DMS114 treated with DMSO at 0.1 percent for 48 hours (cell line): ENCODE data around the gene WDR1.

Experiments
- DNase-seq: peaks from one replicate; lab custom pipeline; 2025; ENCODE audit not compliant: unreplicated experiment; lab: John Stamatoyannopoulos, UW

WDR1 gene

DNA sequence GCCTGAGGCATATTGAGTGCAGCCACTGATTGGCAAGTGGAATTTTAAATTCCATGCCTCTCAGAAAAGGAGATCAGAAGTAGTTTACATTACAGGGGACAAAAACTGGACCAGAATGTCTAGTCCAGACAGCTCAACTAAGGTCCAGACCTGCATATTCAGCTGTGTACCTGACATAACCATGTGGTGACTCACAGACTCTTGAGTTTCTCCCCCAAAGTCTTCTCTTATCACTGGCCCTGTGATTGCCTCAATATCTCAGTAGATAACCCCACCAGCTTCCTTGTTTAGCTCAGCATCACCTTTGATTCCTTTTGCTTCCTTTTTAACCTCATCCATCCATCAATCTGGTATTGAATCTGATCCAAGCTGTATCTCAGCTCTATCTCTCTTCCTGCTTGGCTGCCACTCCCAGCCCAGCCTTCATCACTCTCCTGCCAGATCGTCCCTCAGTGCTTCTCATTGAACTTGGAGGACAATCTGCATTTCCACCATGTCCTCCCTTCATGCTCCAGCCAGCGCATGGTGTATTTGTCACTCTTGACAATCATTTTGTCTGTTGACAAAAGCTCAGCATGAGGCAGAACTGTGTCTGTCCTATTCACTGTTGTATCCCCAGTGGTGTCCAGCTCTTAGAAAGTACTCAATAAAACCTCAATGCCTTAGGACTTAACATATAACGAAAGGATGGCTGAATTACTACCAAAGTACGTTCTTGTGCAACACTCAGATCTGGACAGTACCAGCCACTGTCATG lies 67.5 kb downstream of the WDR1 start:
- no peak for DNase-seq

DNA sequence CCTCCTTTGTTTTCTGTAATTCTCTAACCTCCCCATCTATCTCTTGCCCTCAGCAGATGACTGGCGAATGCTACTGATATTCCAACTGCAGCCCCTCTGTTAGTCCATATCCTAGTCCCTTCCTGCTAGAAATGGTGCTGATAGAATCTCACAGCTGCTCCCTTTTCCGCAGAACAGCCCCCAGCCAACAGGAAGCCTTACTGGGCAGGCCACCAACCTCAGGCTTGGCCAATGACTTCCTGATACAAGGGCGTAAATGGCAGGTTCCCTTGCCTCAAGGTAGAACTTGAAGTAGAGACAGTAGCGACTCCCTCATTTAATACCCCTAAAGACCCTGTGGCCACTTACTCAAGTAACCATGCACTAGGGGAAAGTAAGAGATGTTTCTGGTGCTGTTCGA lies 68.6 kb downstream of the WDR1 start:
- no peak for DNase-seq

DNA sequence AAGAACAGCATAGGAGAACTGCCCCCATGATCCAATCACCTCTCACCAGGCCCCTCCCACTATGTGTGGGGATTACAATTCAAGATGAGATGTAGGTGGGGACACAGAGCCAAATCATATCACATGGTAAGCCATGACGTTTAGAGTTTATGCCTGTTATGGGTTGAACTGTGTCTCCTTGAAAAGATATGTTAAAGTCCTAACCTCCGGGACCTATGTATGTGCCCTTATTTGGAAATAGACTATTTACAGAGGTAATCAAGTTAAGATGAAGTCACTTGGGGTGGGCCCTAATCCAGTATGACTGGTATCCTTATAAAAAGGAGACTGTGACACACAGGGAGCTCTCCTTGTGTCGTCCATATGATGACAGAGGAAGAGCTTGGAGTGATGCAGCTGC lies 70.1 kb downstream of the WDR1 start:
- DNase-seq = no peak

DNA sequence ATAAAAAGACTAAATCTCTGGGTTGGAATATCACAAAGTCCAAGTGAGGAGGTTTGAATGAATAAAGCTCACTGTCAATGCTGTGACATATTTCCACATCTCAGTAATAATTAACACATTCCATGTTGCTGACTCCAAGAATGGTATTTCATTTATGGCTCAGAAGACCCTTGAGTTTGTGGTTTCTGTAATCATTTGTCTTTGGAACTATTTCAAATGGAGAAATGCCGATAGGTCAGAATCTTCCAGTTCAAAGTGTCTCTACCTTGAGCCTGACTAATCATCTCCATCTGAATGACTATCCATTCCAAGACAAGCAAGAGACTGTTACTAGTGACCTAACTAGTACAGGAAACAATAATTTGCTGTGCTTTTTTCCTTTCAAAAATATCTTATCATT lies 71.1 kb downstream of the WDR1 start:
- DNase-seq = no peak

DNA sequence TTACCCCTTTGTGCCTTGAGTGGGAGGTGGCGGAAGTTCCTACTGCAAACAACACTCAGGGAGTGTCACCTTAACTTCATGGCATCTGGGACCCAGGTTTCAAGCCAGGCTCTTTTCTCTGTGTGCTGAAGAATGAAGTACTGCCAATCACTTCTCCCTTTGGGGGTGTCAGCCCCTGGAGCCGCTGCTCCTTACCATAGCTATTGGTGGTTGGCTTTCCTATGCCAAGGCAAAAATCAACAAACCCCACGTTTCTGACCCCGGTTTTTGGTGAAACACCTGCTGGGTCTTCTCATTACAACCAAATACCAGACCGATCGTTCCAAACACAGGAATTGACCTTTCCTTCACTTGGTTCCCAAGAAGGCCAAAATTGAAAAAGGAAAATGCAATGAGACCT lies 75.6 kb downstream of the WDR1 start:
- no peak for DNase-seq

DNA sequence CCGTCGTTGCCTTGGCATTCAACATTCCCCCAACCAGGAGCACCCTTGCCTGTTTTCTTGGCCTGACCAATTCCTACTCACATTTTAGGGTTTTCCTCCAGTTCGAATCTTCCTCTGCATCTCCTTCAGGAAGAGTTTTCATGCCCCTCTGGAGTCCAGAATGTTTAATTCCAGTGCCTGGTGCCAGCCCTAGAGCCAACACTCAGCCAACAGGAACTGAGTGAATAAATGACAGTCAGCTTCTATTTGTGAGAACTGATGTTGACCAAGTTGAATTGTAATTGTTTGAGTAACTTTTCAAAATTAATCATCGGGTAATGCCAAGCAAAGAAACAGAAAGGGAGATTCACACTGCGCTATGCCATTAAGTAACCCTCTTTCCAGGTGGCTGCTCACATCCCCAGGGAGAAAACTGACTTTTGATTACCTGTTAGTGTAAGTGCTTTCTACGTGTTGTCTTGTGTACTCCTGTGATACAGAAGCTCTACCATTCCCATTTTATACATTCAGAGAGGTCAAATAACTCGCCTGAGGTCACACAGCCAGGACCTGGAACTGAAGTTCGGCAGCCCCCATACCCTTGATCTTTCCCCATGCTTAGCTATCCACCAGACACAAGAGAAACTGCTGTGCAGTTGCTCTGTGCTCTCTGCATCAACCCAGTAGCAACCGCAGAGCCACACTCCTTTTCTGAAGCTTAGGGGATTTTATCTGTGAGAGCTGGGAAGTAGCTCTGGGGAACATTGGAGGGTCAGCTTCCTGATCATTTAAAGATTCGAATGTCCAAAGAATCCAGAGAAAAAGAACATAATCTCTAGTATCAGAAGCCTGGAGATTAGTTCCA lies 76.3 kb downstream of the WDR1 start:
- no peak for DNase-seq

DNA sequence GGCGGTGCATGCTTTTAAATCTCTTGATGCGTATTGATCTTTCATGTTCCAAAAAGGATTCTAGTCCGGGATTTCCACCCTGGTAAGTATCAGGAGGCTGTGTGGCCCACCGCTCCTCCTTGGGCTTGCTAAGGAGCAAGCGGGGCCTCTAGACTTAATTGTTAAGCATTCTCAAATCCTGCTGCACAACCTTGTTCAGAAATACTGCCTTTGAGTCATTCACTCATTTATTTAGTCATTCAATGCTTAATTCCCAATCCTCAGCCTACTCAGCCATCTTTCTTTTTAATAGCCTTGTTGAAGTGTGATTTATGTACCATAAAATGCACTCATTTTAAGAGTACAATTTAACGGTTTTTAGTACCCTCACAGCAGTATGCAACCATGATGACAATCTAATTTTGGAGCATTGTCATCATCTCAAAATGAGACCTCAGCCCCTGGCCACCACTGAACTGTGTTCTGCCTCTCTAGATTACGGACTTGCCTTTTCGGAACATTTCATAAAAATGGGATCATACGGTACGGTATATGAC lies 79.7 kb downstream of the WDR1 start:
- no peak for DNase-seq

DNA sequence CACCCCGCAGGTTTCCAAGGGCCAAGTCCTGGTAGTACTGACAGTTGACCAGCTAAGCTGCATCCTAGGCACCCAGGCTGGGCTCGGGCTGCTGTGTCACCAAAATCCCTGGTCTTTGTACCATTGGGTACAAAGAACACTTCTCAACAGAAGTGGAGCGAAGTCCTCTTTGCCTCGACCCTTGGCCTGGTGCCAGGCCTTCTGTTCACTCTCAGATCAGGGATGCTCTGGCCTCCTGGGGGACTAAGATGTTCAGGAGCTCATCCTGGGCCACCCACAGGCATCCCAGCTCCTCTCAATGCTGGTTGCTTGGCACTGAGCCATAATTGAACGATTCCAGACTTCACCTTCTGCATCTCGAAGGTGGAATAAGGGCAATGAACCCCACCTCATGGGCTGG lies 81.5 kb downstream of the WDR1 start:
- no peak for DNase-seq

DNA sequence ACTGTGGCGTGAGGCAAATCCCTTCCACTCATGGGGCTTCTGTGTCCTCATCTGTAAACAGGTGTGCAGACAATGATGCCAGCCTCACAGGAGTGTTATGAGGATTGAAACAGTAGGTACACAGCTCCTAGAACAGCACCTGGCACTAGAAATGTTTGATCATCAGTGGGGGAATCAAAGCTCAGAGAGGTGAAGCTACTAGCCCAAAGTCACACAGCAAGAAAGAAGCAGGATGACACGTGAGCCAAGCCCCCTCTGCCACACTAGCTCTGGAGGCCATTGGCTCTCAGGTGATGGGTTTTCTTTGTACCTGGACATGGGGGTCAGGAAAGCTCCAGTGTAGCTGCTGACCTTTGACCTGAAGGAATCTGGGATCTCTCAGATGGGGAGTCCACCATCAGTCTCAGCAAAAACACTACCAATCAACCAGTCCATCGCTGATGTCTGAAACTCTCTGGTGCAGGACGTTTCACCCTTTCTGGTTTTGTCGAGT lies 81.9 kb downstream of the WDR1 start:
- DNase-seq = no peak

DNA sequence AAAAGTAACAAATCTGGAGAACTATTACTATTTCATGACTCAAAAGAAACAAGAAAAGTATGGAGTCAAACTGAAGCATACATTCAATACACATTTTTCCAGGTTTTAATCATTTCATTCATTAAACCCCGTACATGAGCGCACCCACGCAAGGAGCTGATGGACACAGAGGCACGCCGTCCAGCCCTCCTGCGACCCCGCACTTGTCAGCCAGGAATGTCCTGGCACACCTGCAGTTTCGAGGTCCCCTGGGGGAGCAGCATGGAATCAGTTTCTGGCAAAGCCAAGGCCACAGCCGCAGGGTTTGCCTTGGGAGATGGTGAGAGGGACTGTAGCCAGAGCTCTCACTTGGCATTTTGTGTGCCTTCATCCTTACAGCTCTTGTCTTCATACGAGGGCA lies 82.5 kb downstream of the WDR1 start:
- DNase-seq = no peak

DNA sequence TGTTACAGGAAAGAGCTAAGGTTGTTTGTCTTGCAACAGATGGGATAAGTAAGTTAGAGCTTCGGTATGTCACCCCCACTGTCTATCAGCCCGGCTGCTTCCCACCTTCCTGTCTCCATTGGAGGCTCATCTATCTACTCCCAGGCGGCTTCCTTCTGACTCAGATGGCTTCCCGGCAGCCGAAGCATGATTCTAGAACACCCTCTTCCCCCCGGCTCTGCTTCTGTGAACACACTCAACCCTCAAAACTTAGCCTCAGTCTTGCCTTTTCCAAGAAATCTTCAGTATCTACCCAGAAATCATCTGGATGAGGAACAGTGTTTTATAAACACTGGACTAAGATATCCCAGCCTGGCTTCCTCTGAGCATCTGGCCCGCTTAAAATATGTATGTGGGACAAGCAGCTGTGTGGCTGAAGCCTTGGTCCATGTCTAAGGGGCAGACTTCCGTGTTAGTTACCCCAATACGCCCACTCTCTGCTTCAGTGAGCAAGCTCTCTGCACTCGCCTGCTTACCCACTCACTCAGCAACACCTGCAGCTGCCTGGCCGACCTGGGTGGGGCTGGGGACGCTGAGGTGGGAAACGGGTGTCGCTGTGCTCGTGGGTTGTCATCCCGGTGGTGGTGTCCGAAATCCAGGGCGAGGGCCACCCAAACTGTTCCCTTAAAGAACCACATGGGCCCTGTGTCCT lies 83.3 kb downstream of the WDR1 start:
- DNase-seq = no peak

DNA sequence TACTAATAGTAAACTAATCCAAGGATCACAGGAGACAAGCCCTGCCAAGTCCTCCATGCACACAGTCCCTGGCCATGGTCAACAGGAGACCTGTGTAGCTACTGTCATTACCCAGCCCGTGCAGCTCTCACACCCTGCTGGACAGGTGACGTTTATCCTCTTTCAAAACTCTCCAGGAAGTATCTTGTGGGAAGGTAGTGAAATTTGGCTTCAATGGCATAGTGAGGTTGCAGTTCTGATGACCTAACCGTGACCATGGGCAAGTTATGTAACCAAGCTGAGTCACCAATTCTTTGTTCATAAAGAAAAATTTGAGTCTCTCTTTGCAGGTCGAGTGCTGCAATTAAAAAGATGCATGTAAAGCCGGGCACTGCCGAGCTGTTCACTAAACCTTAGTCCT lies 84.0 kb downstream of the WDR1 start:
- no peak for DNase-seq

DNA sequence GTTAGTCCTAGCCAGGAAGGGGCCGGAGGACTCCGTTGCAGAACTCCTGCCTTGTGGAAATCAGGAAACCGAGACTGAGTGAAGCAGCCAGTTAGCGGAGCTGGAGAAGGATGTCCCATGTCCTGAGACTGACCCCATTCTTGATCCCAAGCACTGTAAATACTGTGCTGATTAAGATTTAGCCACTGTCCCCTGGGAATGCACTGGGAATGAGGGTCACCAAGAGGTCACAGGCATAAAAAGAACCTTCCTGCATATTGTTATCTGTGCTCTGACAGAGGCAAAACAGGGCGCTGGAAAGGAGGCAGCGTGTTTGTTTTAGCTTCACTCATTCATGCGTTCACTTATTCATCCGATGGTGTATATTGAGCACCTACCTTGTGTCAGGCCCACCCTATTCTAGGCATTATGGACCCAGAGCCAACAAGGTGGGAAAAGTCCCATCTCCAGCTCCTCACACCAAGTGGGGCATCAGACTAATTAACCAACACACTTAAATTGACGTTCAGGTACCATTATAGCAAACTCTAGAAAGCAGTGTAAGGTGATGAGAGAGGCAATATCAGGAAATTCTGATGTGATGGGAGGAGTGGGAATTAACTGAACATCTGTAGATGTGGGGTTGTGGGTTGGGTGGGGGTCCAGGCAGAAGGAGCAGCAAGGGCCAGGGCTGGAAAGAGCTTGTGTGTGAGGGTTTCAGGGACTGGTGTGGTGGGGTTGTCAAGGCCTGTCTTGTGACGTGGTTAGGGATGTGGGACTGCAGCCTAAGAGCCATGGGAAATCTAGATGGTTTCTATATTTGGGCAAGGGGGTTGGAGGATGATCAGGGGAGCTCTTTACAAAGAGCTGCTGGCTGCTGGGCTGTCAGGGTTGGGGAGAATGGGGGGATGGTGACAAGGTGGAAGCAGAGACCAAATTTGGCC lies 84.7 kb downstream of the WDR1 start:
- no peak for DNase-seq

DNA sequence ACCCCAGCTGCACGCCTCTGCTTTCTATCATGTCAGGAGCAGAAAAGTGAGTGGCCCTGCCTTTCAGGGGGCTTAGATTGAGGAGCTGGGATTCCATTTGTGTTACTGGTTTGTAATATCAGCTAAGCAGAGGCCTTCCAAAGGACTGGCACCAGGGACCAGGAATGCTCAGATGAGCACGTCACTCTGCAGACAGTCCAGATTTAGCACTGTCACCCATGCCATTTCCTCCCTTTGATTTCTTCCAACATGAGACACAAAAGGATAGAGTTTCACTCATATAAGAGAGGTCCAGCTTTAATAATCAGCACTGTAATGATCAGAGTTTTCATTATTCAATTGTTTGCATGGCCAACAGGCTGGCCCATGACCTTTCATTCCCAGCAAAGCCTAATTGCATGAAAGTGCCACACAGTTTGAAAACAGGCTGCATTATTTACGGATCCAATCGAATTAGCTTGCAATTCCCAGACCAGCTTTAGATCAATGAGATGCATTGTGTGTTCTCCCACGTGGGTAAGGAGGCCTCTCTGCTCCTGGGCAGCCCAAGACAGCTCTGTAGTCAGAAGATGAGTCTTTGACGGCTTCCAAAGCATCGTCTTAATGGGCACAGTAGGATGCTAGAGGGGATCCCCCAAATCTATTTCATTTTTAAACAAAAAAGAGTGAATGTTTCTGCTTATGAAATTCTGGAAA lies 85.5 kb downstream of the WDR1 start:
- no peak for DNase-seq

DNA sequence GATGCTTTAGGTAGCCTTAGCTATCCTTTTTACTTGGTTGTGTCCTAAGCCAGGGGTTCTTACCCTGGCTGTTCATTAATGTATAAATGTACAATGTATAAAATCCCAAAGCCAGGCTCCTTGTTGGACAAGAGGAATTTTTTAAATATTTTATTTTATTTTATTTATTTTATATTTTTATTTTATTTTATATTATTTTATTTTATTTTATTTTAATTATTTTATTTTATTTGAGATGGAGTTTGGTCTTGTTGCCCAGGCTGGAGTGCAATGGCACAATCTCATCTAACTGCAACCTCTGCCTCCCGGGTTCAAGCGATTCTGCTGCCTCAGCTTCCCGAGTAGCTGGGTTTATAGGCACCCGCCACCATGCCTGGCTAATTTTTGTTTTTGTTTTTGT lies 87.2 kb downstream of the WDR1 start:
- DNase-seq = no peak

DNA sequence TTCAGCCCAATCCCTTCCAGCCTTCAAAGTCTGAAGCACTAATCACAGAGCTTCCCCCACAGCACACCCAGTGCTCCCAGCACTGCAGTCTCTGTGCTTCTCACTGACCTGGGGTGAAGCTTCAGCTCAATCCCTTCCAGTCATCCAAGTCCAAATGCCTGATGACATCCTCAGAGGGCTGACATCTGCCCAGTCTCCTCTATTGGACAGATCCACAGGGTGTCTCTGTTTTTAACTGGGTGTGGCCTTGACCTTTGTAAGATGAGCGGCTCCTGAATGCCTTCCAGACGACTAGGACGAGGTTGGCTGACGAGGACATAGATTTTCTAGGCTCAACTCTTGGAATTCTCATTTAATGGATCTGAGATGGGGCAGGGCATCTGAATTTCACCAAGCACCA lies 87.7 kb downstream of the WDR1 start:
- DNase-seq = no peak

DNA sequence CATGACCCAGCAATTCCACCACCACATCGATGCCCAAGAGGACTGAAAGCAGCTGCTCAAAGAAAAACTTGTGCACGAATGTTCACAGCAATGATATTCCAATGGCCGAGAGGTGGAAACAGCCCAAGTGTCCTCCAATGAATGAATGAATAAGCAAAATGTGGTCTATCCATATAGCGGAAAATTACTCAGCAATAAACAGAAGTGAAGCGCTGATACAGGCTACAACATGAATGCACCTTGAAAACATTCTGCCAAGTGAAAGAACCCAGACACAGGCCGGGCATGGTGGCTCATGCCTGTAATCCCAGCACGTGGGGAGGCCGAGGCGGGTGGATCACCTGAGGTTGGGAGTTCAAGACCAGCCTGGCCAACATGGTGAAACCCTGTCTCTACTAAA lies 90.1 kb downstream of the WDR1 start:
- DNase-seq = no peak

DNA sequence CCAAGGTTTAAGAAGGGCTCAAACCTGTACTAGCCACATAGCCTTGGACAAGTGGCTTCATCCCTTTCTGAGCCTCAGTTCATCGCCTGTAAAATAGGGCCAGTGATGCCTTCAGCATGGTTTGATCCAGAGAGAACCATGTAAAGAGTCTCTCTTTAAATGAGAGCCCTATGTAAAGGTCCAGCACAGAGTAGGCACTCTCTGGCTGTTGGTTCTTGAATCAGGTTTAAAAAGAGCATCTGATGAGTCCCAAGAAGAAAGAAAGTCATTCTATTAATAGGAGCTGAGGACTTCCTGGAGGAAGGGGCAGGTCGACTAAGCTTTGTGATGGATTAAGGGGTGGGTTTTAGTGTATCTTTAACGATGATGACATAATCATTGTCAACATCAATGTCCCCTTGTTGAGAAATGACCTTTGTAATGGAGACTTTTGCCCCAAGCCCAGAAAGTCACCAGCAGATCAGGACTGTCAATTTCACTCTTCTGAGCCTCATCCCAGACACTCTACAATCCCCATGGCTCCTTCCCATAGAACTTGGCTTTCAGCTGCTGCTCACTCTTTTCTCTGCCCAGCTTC lies 91.3 kb downstream of the WDR1 start:
- DNase-seq = no peak
